Subcutaneous abdominal adipose tissue (tissue), 5 donors: ENCODE measurements around the gene CDHR3.

ENCODE experiments used
- H3K27ac ChIP-seq: one replicate; pipeline ENCODE4 v1.7.0; 2013; ENCODE audit warnings: low read depth, mild to moderate bottlenecking, inconsistent platforms, low read length, moderate library complexity
- H3K27me3 ChIP-seq, 5 donors: one replicate each; pipeline ENCODE4 v1.7.0; 2013; ENCODE audit warnings: low read length in 5 of 5, inconsistent platforms in 1 of 5; ENCODE audit not compliant: control insufficient read depth in 5 of 5, insufficient read depth in 4 of 5
- H3K36me3 ChIP-seq, 5 donors: one replicate each; pipeline ENCODE4 v1.7.0; 2013; ENCODE audit warnings: low read length in 5 of 5; ENCODE audit not compliant: control insufficient read depth in 5 of 5, insufficient read depth in 5 of 5
- H3K4me1 ChIP-seq, 5 donors: one replicate each; pipeline ENCODE4 v1.7.0; 2013; ENCODE audit warnings: low read length in 5 of 5, mild to moderate bottlenecking in 3 of 5, moderate library complexity in 1 of 5; ENCODE audit not compliant: control insufficient read depth in 5 of 5, insufficient read depth in 5 of 5
- H3K4me3 ChIP-seq, 5 donors: one replicate each; pipeline ENCODE4 v1.7.0; 2013; ENCODE audit warnings: low read length in 5 of 5, low read depth in 1 of 5
- H3K9ac ChIP-seq, 5 donors: one replicate each; pipeline ENCODE4 v1.7.0; 2013; ENCODE audit warnings: low read length in 5 of 5, mild to moderate bottlenecking in 4 of 5, moderate library complexity in 3 of 5
- H3K9me3 ChIP-seq, 5 donors: one replicate each; pipeline ENCODE4 v1.7.0; 2013; ENCODE audit warnings: low read length in 5 of 5; ENCODE audit not compliant: control insufficient read depth in 5 of 5
- donor health status: healthy.
- donor health status: healthy.
- donor health status: healthy.
- donor health status: healthy.
- donor health status: healthy.

CDHR3 gene

GRCh38 chr7:106061301-106061979 lies 98.4 kb downstream of the CDHR3 start:
- Histone ChIP-seq H3K27ac (no peak overlapping the region), H3K4me1 (peaks cover 2 to 59% (median 49%) of the 10 kb centered on the region in 5 donors), H3K9ac (no peak overlapping the region), H3K4me3 (no peak overlapping the region), H3K36me3 (no peaks in the 10 kb centered on the region), H3K27me3 (no peaks in the 10 kb centered on the region), H3K9me3 (no peaks in the 10 kb centered on the region)

- peak overlapping the region; percentile 27 for H3K27ac ChIP-seq
- H3K36me3 ChIP-seq, result no peaks in the 10 kb centered on the region
- peaks cover 2 to 58% (median 51%) of the 10 kb centered on the region in 5 donors for H3K4me1 ChIP-seq
- no peaks in the 10 kb centered on the region for H3K9me3 ChIP-seq
- no peak overlapping the region for H3K9ac ChIP-seq
- no peak overlapping the region for H3K4me3 ChIP-seq
- no peaks in the 10 kb centered on the region for H3K27me3 ChIP-seq
Measured at GRCh38 chr7:106062006-106062405, 98.9 kb downstream of the CDHR3 start.

GRCh38 chr7:106062521-106062931 lies 99.5 kb downstream of the CDHR3 start:
- no peaks in the 10 kb centered on the region for H3K27me3 ChIP-seq
- no peak overlapping the region for H3K9ac ChIP-seq
- H3K27ac ChIP-seq, result peak overlapping the region; percentile 27
- H3K36me3 ChIP-seq, result no peaks in the 10 kb centered on the region
- no peak overlapping the region for H3K4me3 ChIP-seq
- H3K4me1 ChIP-seq, result peaks cover 2 to 53% (median 47%) of the 10 kb centered on the region in 5 donors
- no peaks in the 10 kb centered on the region for H3K9me3 ChIP-seq

- Histone ChIP-seq H3K36me3 (no peaks in the 10 kb centered on the region), H3K9ac (no peak overlapping the region), H3K27ac (peak overlapping the region; percentile 97), H3K4me1 (peaks cover 2 to 52% (median 47%) of the 10 kb centered on the region in 5 donors), H3K27me3 (no peaks in the 10 kb centered on the region), H3K9me3 (no peaks in the 10 kb centered on the region), H3K4me3 (no peak overlapping the region)
Measured at GRCh38 chr7:106063024-106063423, 100.0 kb downstream of the CDHR3 start.

- Histone ChIP-seq H3K4me1 (peaks cover 2 to 50% (median 42%) of the 10 kb centered on the region in 5 donors), H3K9me3 (no peaks in the 10 kb centered on the region), H3K9ac (peak overlapping the region in 1 of 5 donors; percentile 18), H3K36me3 (no peaks in the 10 kb centered on the region), H3K4me3 (no peak overlapping the region), H3K27me3 (no peaks in the 10 kb centered on the region), H3K27ac (peak overlapping the region; percentile 97)
Measured at GRCh38 chr7:106063692-106064091, 100.6 kb downstream of the CDHR3 start.

- Histone ChIP-seq H3K36me3 (no peaks in the 10 kb centered on the region), H3K4me3 (no peak overlapping the region), H3K4me1 (peaks cover 2 to 53% (median 40%) of the 10 kb centered on the region in 5 donors), H3K9ac (peak overlapping the region; percentile 4 to 63 (median 49)), H3K27ac (peak overlapping the region; percentile 97), H3K9me3 (no peaks in the 10 kb centered on the region), H3K27me3 (no peaks in the 10 kb centered on the region)
Measured at GRCh38 chr7:106064316-106064715, 101.3 kb downstream of the CDHR3 start.

- H3K4me1 ChIP-seq, result peaks cover 2 to 55% (median 44%) of the 10 kb centered on the region in 5 donors
- H3K9ac ChIP-seq, result peak overlapping the region in 4 of 5 donors; percentile 50 to 71 (median 61)
- no peaks in the 10 kb centered on the region for H3K27me3 ChIP-seq
- H3K36me3 ChIP-seq, result no peaks in the 10 kb centered on the region
- H3K4me3 ChIP-seq, result peak overlapping the region; percentile 35 to 45 (median 42)
- H3K9me3 ChIP-seq, result no peaks in the 10 kb centered on the region
- H3K27ac ChIP-seq, result peak overlapping the region; percentile 97
Measured at GRCh38 chr7:106064771-106065574, 101.9 kb downstream of the CDHR3 start.

- H3K4me1 ChIP-seq, result peaks cover 2 to 55% (median 49%) of the 10 kb centered on the region in 5 donors
- H3K4me3 ChIP-seq, result peak overlapping the region; percentile 35 to 45 (median 42)
Measured at GRCh38 chr7:106065575-106066500, 102.8 kb downstream of the CDHR3 start.

GRCh38 chr7:106067678-106068077 lies 104.6 kb downstream of the CDHR3 start:
- peaks cover 6 to 68% (median 59%) of the 10 kb centered on the region in 5 donors for H3K4me1 ChIP-seq
- H3K36me3 ChIP-seq, result no peaks in the 10 kb centered on the region
- no peak overlapping the region for H3K4me3 ChIP-seq
- no peak overlapping the region for H3K9ac ChIP-seq
- H3K9me3 ChIP-seq, result no peaks in the 10 kb centered on the region
- H3K27me3 ChIP-seq, result no peaks in the 10 kb centered on the region
- peak overlapping the region; percentile 48 for H3K27ac ChIP-seq

More at GRCh38 chr7:106065575-106066500, 102.8 kb downstream of the CDHR3 start:
- Histone ChIP-seq H3K9ac (peak overlapping the region in 4 of 5 donors; percentile 50 to 71 (median 61)), H3K9me3 (no peaks in the 10 kb centered on the region), H3K36me3 (no peaks in the 10 kb centered on the region), H3K27ac (peak overlapping the region; percentile 97), H3K27me3 (no peaks in the 10 kb centered on the region)
